DND-41 (cell line): ENCODE data around the gene ZNF512B.

Source experiments
- CTCF ChIP-seq: IDR thresholded peaks from 2 replicates; pipeline ENCODE4 v1.5.1; 2012; ENCODE audit warnings: borderline replicate concordance, low read length, moderate library complexity, mild to moderate bottlenecking; ENCODE audit not compliant: poor library complexity, severe bottlenecking; ENCODE audit errors: extremely low read depth
- EZH2 ChIP-seq: IDR thresholded peaks from 3 replicates; pipeline ENCODE4 v1.6.1; 2012; ENCODE audit warnings: borderline replicate concordance, low read depth, mild to moderate bottlenecking, moderate library complexity, low read length, inconsistent platforms; ENCODE audit not compliant: severe bottlenecking

- TF ChIP-seq CTCF (no peak), EZH2 (no peak)
These were observed 9.5 kb upstream of the ZNF512B start for GRCh38 chr20:63979229-63979556.
